Spleen (tissue), 11 donors: ENCODE data around the gene NUDT16L1. TPM values are rescaled to one million over a fixed set of nuclear protein-coding genes. Genes with fewer than 3 reads are reported as not detected.

Experiments
- DNase-seq: peaks from one replicate; pipeline ENCODE4 v3.0.0-alpha.2; 2020
- H3K27ac ChIP-seq, 8 donors: fragments of 200-600 bp; sonication (generic) in 7 of 8; 1 replicate in 4 of 8; 2 replicates in 4 of 8; pipeline versions ENCODE4 v1.5.0 to v1.8.0; 2016 to 2021; ENCODE audit warnings: inconsistent platforms in 4 of 8, mild to moderate bottlenecking in 4 of 8, moderate library complexity in 1 of 8
- H3K27me3 ChIP-seq, 7 donors: fragments of 200-600 bp; sonication (generic) in 6 of 7; replicated peaks in 1 of 7; 1 replicate in 4 of 7; 2 replicates in 3 of 7; pipeline versions ENCODE4 v1.5.0 to v1.8.0; 2016 to 2021; ENCODE audit warnings: inconsistent platforms in 3 of 7, mild to moderate bottlenecking in 1 of 7
- H3K36me3 ChIP-seq, 6 donors: fragments of 200-600 bp; sonication (generic) in 5 of 6; 1 replicate in 4 of 6; 2 replicates in 2 of 6; pipeline versions ENCODE4 v1.5.0 to v1.8.0; 2016 to 2021; ENCODE audit warnings: inconsistent platforms in 2 of 6
- H3K4me1 ChIP-seq, 6 donors: fragments of 200-600 bp; sonication (generic) in 5 of 6; 1 replicate in 3 of 6; 2 replicates in 3 of 6; pipeline versions ENCODE4 v1.5.0 to v1.8.0; 2016 to 2021; ENCODE audit warnings: inconsistent platforms in 3 of 6
- H3K4me3 ChIP-seq, 8 donors: fragments of 200-600 bp; sonication (generic) in 7 of 8; 1 replicate in 4 of 8; 2 replicates in 4 of 8; pipeline versions ENCODE4 v1.5.0 to v1.8.0; 2016 to 2021; ENCODE audit warnings: inconsistent platforms in 4 of 8, mild to moderate bottlenecking in 4 of 8, moderate library complexity in 2 of 8
- H3K9me3 ChIP-seq, 8 donors: fragments of 200-600 bp; sonication (generic) in 7 of 8; 1 replicate in 4 of 8; 2 replicates in 4 of 8; pipeline versions ENCODE4 v1.5.0 to v1.8.0; 2016 to 2021; ENCODE audit warnings: inconsistent platforms in 4 of 8
- CTCF ChIP-seq, 11 experiments: fragments of 200-600 bp in 7 of 11; fragments of 450-650 bp in 4 of 11; sonication (generic) in 4 of 11; IDR thresholded peaks in 8 of 11; conservative IDR thresholded peaks in 3 of 11; 1 replicate in 7 of 11; 2 replicates in 4 of 11; pipeline versions ENCODE4 v1.4.0 to v1.8.0; 2016 to 2021; ENCODE audit warnings: antibody characterized with exemption in 11 of 11, inconsistent platforms in 4 of 11, mild to moderate bottlenecking in 1 of 11
- POLR2A ChIP-seq, 3 donors: fragments of 450-650 bp; IDR thresholded peaks; one replicate each; pipeline ENCODE4 v1.5.1; 2017; ENCODE audit warnings: antibody characterized with exemption in 3 of 3, mild to moderate bottlenecking in 1 of 3
- POLR2AphosphoS5 ChIP-seq, 3 donors: sonication (generic); formaldehyde crosslinking; IDR thresholded peaks; one replicate each; pipeline ENCODE4 v1.5.1; 2017; ENCODE audit warnings: antibody characterized with exemption in 3 of 3
- WGBS, 5 donors: extraction: QIAGEN DNeasy Blood & Tissue Kit in 3 of 5; methylation state at CpG; one replicate each; pipeline versions ENCODE4 v1.1.5 to v1.1.7; 2013 to 2018; 5-methylcytosine and 5-hydroxymethylcytosine counted together
- intact Hi-C: fragments of 100-400 bp; cut with DNase I; formaldehyde crosslinking; loops from one replicate; pipeline ENCODE4 v1.15.0; 2023; ENCODE audit warnings: low total_unique reads
- polyA plus RNA-seq, 3 donors: library from polyadenylated mRNA; stranded (reverse); fragments of 200-250 nt; gene quantifications; one replicate each; pipeline ENCODE4 v1.2.1, GENCODE V29; 2013
- total RNA-seq, 7 donors: library from RNA; depleted of rRNA in 3 of 7; stranded (reverse); fragments of >200 nt in 3 of 7; fragmentation: NEBNext Ultra II Directional in 4 of 7; extraction: Animal tissue kit (Norgen Biotek cat#: 25700) in 4 of 7; gene quantifications; one replicate each; pipeline versions ENCODE4 v1.1.0 to v1.2.1, GENCODE V29; 2016 to 2021
- donor health status: healthy with polysubstance abuse.
- donor health status: DM: no; HTN: no; CAD: no; lungs with moderate emphysema.
- donor health status: DM: no; HTN: no; CAD: no.
- donor health status: Bipolar disorder and iron deficiency.
- donor health status: healthy.
- donor health status: DM: no; HTN: no; CAD: no.
- donor health status: DM: yes; HTN: yes; CAD: no.

NUDT16L1 gene
- total and polyA plus RNA-seq, 10 donors: 26.2 to 47.2 (median 29.4) TPM

GRCh38 chr16:4681471-4682083 lies 11.8 kb upstream of the NUDT16L1 start:
- Histone ChIP-seq H3K27me3 (no peaks in the 10 kb centered on the region), H3K9me3 (no peaks in the 10 kb centered on the region), H3K27ac (peak overlapping the region in 6 of 8 donors; percentile 85 to 92 (median 88)), H3K4me3 (no peak overlapping the region), H3K4me1 (peaks cover 11 to 82% (median 57%) of the 10 kb centered on the region in 6 donors), H3K36me3 (peaks cover 0 to 100% (median 53%) of the 10 kb centered on the region in 6 donors)
- no peak for TF ChIP-seq CTCF (IDR thresholded peaks at IDR 0.05 in 8 of 11, conservative IDR thresholded peaks at IDR 0.05 in 3 of 11)
- TF ChIP-seq POLR2AphosphoS5 (IDR thresholded peaks at IDR 0.05): peak in 1 of 3 donors; percentile 14
- TF ChIP-seq POLR2A (IDR thresholded peaks at IDR 0.05): no peak
- WGBS, 5 donors: 84 to 89% (median 88%) methylated on average over 29 to 39 of the region's 39 CpGs
- no peak for DNase-seq
- intact Hi-C loops: loop anchor here (5.0 kb wide), 1 partner anchor 64 kb away; no protein-coding TSS in a partner anchor

GRCh38 chr16:4682084-4682591 lies 11.2 kb upstream of the NUDT16L1 start:
- no peaks in the 10 kb centered on the region for H3K27me3 ChIP-seq
- H3K4me1 ChIP-seq: peaks cover 6 to 76% (median 51%) of the 10 kb centered on the region in 6 donors
- H3K27ac ChIP-seq: peak overlapping the region in 4 of 8 donors; percentile 85 to 91 (median 88)
- no peaks in the 10 kb centered on the region for H3K9me3 ChIP-seq
- no peak overlapping the region for H3K4me3 ChIP-seq
- TF ChIP-seq POLR2AphosphoS5 (IDR thresholded peaks at IDR 0.05) (peak in 1 of 3 donors; percentile 44), POLR2A (IDR thresholded peaks at IDR 0.05) (no peak), CTCF (IDR thresholded peaks at IDR 0.05 in 8 of 11, conservative IDR thresholded peaks at IDR 0.05 in 3 of 11) (no peak)
- peak; percentile 72 for DNase-seq
- peaks cover 0 to 100% (median 59%) of the 10 kb centered on the region in 6 donors for H3K36me3 ChIP-seq
- intact Hi-C loops: loop anchor here (5.0 kb wide), 1 partner anchor 65 kb away; no protein-coding TSS in a partner anchor
- 76 to 96% (median 83%) methylated on average over 10 to 26 of the region's 26 CpGs for WGBS, 5 donors

- intact Hi-C loops: loop anchor here (5.0 kb wide), 1 partner anchor 65 kb away; no protein-coding TSS in a partner anchor
- peaks cover 3 to 72% (median 49%) of the 10 kb centered on the region in 6 donors for H3K4me1 ChIP-seq
- no peak overlapping the region for H3K4me3 ChIP-seq
- no peaks in the 10 kb centered on the region for H3K27me3 ChIP-seq
- TF ChIP-seq POLR2A (IDR thresholded peaks at IDR 0.05): no peak
- peak; percentile 38 to 80 (median 63) for TF ChIP-seq POLR2AphosphoS5 (IDR thresholded peaks at IDR 0.05)
- peak in 10 of 11 experiments; percentile 37 to 77 (median 58) for TF ChIP-seq CTCF (IDR thresholded peaks at IDR 0.05 in 8 of 11, conservative IDR thresholded peaks at IDR 0.05 in 3 of 11)
- DNase-seq: peak; percentile 87
- WGBS, 5 donors: 64 to 87% (median 75%) methylated on average over 30 to 36 of the region's 36 CpGs
- H3K9me3 ChIP-seq: no peaks in the 10 kb centered on the region
- H3K27ac ChIP-seq: peak overlapping the region in 5 of 8 donors; percentile 13 to 91 (median 87)
- H3K36me3 ChIP-seq: peaks cover 0 to 100% (median 61%) of the 10 kb centered on the region in 6 donors
These were observed 10.6 kb upstream of the NUDT16L1 start for GRCh38 chr16:4682616-4683254.
